ENCODE results near the gene TRAF3. TPM values are rescaled to one million over a fixed set of nuclear protein-coding genes. Genes with fewer than 3 reads are reported as not detected.
"Not testable (repeated sequence)": the region's sequence is repeated elsewhere in the genome, so short reads cannot be mapped to it uniquely, and the experiment has no call there.

The TRAF3 gene
- total RNA-seq, 1 experiment from 2014 or later, result 37.6 TPM

DNA sequence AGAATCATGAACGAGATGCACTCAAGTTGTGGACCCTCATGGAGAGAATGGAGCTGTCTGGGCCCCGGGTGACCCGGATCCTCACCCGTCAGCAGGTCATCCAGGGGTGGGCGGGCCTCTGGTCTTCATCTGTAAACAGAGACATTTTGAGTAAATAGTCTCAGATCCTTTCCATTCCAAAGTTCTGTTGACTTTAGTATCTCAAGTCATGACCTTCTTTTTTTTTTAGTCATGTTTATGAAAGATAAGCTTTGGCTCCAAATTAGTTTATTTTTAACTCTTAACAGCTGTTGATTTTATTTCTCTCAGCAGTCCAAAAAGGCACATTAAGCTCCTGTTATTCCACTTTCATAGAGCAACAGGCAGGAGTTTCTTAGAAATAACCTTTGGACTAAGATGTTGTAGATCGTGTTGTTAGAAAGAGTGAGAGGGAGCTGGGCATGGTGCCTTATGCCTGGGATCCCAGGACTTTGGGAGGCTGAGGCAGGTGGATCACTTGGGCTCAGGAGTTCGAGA, 96.4 kb downstream of the TRAF3 start:
- no TSS peak for BruUV-seq (replicated peaks)
- CTCF ChIA-PET, result no interaction called here
- no peak for ATAC-seq
- H3K9me3 ChIP-seq (ENCODE audit: control insufficient read depth, insufficient read depth, low read depth, low read length), result no peaks in the 10 kb centered on the region
- intact Hi-C loops (cut with micrococcal nuclease; ENCODE audit: unreplicated experiment), result no loop called here
- H3K27ac ChIP-seq (ENCODE audit: low read length), result no peak overlapping the region
- peaks cover 7% of the 10 kb centered on the region; the same call in 1 of the 2 replicates for H3K36me3 ChIP-seq (ENCODE audit: control insufficient read depth, insufficient read depth, low read length)
- TF ChIP-seq, protein P1, sequence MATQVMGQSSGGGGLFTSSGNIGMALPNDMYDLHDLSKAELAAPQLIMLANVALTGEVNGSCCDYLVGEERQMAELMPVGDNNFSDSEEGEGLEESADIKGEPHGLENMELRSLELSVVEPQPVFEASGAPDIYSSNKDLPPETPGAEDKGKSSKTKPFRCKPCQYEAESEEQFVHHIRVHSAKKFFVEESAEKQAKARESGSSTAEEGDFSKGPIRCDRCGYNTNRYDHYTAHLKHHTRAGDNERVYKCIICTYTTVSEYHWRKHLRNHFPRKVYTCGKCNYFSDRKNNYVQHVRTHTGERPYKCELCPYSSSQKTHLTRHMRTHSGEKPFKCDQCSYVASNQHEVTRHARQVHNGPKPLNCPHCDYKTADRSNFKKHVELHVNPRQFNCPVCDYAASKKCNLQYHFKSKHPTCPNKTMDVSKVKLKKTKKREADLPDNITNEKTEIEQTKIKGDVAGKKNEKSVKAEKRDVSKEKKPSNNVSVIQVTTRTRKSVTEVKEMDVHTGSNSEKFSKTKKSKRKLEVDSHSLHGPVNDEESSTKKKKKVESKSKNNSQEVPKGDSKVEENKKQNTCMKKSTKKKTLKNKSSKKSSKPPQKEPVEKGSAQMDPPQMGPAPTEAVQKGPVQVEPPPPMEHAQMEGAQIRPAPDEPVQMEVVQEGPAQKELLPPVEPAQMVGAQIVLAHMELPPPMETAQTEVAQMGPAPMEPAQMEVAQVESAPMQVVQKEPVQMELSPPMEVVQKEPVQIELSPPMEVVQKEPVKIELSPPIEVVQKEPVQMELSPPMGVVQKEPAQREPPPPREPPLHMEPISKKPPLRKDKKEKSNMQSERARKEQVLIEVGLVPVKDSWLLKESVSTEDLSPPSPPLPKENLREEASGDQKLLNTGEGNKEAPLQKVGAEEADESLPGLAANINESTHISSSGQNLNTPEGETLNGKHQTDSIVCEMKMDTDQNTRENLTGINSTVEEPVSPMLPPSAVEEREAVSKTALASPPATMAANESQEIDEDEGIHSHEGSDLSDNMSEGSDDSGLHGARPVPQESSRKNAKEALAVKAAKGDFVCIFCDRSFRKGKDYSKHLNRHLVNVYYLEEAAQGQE (IDR thresholded peaks at IDR 0.05; ENCODE audit: insufficient read depth in 1 of 2, low read depth in 2 of 2, low read length in 1 of 2), result no peak
- TF ChIP-seq SIN3A (IDR thresholded peaks at IDR 0.05; ENCODE audit: borderline replicate concordance, insufficient read depth, low read depth, low read length), result no peak
- TF ChIP-seq POLR2AphosphoS5 (IDR thresholded peaks at IDR 0.05; ENCODE audit: low read depth, low read length), result no peak
- no peak for TF ChIP-seq TCF7L2 (IDR thresholded peaks at IDR 0.05; ENCODE audit: low read depth, low read length)
- TF ChIP-seq, protein P2, sequence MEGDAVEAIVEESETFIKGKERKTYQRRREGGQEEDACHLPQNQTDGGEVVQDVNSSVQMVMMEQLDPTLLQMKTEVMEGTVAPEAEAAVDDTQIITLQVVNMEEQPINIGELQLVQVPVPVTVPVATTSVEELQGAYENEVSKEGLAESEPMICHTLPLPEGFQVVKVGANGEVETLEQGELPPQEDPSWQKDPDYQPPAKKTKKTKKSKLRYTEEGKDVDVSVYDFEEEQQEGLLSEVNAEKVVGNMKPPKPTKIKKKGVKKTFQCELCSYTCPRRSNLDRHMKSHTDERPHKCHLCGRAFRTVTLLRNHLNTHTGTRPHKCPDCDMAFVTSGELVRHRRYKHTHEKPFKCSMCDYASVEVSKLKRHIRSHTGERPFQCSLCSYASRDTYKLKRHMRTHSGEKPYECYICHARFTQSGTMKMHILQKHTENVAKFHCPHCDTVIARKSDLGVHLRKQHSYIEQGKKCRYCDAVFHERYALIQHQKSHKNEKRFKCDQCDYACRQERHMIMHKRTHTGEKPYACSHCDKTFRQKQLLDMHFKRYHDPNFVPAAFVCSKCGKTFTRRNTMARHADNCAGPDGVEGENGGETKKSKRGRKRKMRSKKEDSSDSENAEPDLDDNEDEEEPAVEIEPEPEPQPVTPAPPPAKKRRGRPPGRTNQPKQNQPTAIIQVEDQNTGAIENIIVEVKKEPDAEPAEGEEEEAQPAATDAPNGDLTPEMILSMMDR (IDR thresholded peaks at IDR 0.05), result no peak
- no peak overlapping the region for H3K4me3 ChIP-seq (ENCODE audit: low read depth in 2 of 2, low read length in 2 of 2)
- no peaks in the 10 kb centered on the region for H3K27me3 ChIP-seq (ENCODE audit: control insufficient read depth, insufficient read depth, low read length)
- POLR2A ChIA-PET, result no interaction called here
- in situ Hi-C loops (cut with HindIII; ENCODE audit: low pct_unique_long_range_greater_than_20kb, low sequenced_read_pairs), result no loop called here
- H3K4me1 ChIP-seq (ENCODE audit: control insufficient read depth, insufficient read depth, low read length), result no peaks in the 10 kb centered on the region
- DNase-seq (ENCODE audit: low read depth, low spot score), result no peak

DNA sequence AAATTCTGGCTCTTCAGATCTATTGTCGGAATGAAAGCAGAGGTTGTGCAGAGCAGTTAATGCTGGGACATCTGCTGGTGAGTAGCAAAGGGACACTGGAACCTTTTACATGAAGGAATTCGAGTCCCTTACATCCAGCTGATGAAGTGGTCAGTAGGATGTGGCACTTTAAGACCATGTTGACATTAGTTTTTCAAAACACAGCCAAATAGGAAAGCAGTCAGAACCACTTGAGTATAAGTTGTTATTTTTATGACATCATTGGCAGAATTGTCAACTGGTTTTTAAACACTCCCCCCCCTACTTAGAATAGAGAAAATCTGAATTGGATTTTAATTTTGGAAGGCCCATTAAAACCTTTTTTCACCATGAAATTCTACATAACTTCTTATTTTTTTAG, 98.4 kb downstream of the TRAF3 start:
- no TSS peak for BruUV-seq (replicated peaks)
- ChIA-PET POLR2A (no interaction called here), CTCF (no interaction called here)
- DNase-seq (ENCODE audit: low read depth, low spot score) (no peak), ATAC-seq (no peak)
- Histone ChIP-seq H3K27me3 (ENCODE audit: control insufficient read depth, insufficient read depth, low read length) (no peaks in the 10 kb centered on the region), H3K4me1 (ENCODE audit: control insufficient read depth, insufficient read depth, low read length) (no peaks in the 10 kb centered on the region), H3K36me3 (ENCODE audit: control insufficient read depth, insufficient read depth, low read length) (peaks cover 7% of the 10 kb centered on the region; the same call in 1 of the 2 replicates), H3K4me3 (ENCODE audit: low read depth in 2 of 2, low read length in 2 of 2) (no peak overlapping the region), H3K27ac (ENCODE audit: low read length) (no peak overlapping the region), H3K9me3 (ENCODE audit: control insufficient read depth, insufficient read depth, low read depth, low read length) (no peaks in the 10 kb centered on the region)
- TF ChIP-seq TCF7L2 (IDR thresholded peaks at IDR 0.05; ENCODE audit: low read depth, low read length) (no peak), SIN3A (IDR thresholded peaks at IDR 0.05; ENCODE audit: borderline replicate concordance, insufficient read depth, low read depth, low read length) (no peak), POLR2AphosphoS5 (IDR thresholded peaks at IDR 0.05; ENCODE audit: low read depth, low read length) (no peak)
- TF ChIP-seq, protein P1 (IDR thresholded peaks at IDR 0.05; ENCODE audit: insufficient read depth in 1 of 2, low read depth in 2 of 2, low read length in 1 of 2), result no peak
- TF ChIP-seq, protein P2 (IDR thresholded peaks at IDR 0.05), result no peak
- in situ Hi-C loops (cut with HindIII; ENCODE audit: low pct_unique_long_range_greater_than_20kb, low sequenced_read_pairs) (no loop called here), intact Hi-C loops (cut with micrococcal nuclease; ENCODE audit: unreplicated experiment) (no loop called here)

DNA sequence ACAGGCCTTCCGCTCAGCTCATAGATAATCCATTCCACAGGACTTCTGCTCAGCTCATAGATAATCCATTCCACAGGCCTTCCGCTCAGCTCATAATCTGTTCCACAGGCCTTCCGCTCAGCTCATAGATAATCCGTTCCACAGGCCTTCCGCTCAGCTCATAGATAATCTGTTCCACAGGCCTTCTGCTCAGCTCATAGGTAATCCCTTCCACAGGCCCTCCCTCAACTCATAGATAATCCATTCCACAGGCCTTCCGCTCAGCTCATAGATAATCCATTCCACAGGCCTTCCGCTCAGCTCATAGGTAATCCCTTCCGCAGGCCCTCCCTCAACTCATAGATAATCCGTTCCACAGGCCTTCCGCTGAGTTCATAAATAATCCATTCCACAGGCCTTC, 100.3 kb downstream of the TRAF3 start:
- H3K4me3 ChIP-seq (ENCODE audit: low read depth in 2 of 2, low read length in 2 of 2); H3K27me3 ChIP-seq (ENCODE audit: control insufficient read depth, insufficient read depth, low read length); DNase-seq (ENCODE audit: low read depth, low spot score); H3K36me3 ChIP-seq (ENCODE audit: control insufficient read depth, insufficient read depth, low read length); BruUV-seq (replicated peaks); H3K4me1 ChIP-seq (ENCODE audit: control insufficient read depth, insufficient read depth, low read length); in situ Hi-C loops (cut with HindIII; ENCODE audit: low pct_unique_long_range_greater_than_20kb, low sequenced_read_pairs); POLR2A ChIA-PET; H3K9me3 ChIP-seq (ENCODE audit: control insufficient read depth, insufficient read depth, low read depth, low read length); ATAC-seq; H3K27ac ChIP-seq (ENCODE audit: low read length); intact Hi-C loops (cut with micrococcal nuclease; ENCODE audit: unreplicated experiment): not testable (repeated sequence)
- CTCF ChIA-PET, result interaction anchor here (0.7 kb wide), 1 partner anchor 635 kb away, joined by 6 read pairs; no protein-coding TSS in a partner anchor

All from Panc1 (cell line).